Cardiac muscle cell (in vitro differentiated cells and primary cell): Measurements from ENCODE around the gene KRTAP4-9. TPM values are rescaled to one million over a fixed set of nuclear protein-coding genes. Genes with fewer than 3 reads are reported as not detected.
"Not testable (repeated sequence)": the region's sequence is repeated elsewhere in the genome, so short reads cannot be mapped to it uniquely, and the experiment has no call there.

Source experiments
- DNase-seq, 2 donors: peaks; one replicate each; pipeline versions ENCODE4 v3.0.0 to v3.0.0-alpha.2; 2010 to 2017; ENCODE audit warnings: low read depth in 1 of 2, low spot score in 1 of 2
- H3K27ac ChIP-seq: fragments of 200-600 bp; sonication (generic); 2 replicates; pipeline ENCODE4 v1.5.1; 2016
- H3K27me3 ChIP-seq: fragments of 200-600 bp; sonication (generic); 2 replicates; pipeline ENCODE4 v1.6.0; 2016; ENCODE audit warnings: control low read depth
- H3K36me3 ChIP-seq: fragments of 200-600 bp; sonication (generic); 2 replicates; pipeline ENCODE4 v1.5.1; 2016; ENCODE audit warnings: control low read depth
- H3K4me1 ChIP-seq: fragments of 200-600 bp; sonication (generic); 2 replicates; pipeline ENCODE4 v1.8.1; 2017; ENCODE audit warnings: low read depth, mild to moderate bottlenecking, mixed run types
- H3K4me3 ChIP-seq: fragments of 200-600 bp; sonication (generic); 2 replicates; pipeline ENCODE4 v1.5.1; 2016; ENCODE audit warnings: mild to moderate bottlenecking
- H3K9me3 ChIP-seq: fragments of 200-600 bp; sonication (generic); 2 replicates; pipeline ENCODE4 v1.5.1; 2017; ENCODE audit warnings: low read depth, mild to moderate bottlenecking, control low read depth
- polyA plus RNA-seq: library from polyadenylated mRNA; unstranded; fragments of >200 nt; fragmentation: Nextera tagmentation; extraction: Ambion mirVana; gene quantifications from 2 replicates; pipeline ENCODE4 v1.2.1, GENCODE V29; 2016
- total RNA-seq: library from RNA; depleted of rRNA; stranded (reverse); fragments of >200 nt; gene quantifications from 2 replicates; pipeline ENCODE4 v1.2.3, GENCODE V29; 2016
- TF ChIP-seq, protein P1 (sequence below): IDR thresholded peaks from 2 replicates; pipeline ENCODE4 v1.5.1; 2012; ENCODE audit warnings: low read depth, mild to moderate bottlenecking, low read length

KRTAP4-9 gene
- total and polyA plus RNA-seq, 2 experiments from 2014 or later: not detected

DNA sequence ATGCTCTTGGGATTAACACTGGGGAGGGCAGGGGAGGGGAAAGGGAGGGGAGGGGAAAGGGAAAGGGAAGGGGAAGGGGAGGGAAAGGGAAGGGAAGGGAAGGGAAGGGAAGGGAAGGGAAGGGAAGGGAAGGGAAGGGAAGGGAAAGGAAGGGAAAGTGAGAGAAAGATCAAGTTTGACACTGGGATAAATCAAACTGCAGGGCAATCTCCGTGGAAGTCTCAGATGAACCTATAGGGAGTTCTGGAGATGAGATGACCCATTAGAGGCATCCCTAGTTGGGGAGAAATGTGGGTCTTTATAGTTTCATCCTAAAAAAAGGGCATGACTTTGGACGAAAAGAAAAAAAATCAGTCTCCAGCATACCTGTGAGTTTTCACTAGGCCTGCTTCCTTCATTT lies 16.6 kb downstream of the KRTAP4-9 start:
- no peak overlapping the region for H3K27ac ChIP-seq
- H3K9me3 ChIP-seq: no peaks in the 10 kb centered on the region
- H3K4me3 ChIP-seq: no peak overlapping the region
- no peaks in the 10 kb centered on the region for H3K4me1 ChIP-seq
- no peaks in the 10 kb centered on the region for H3K36me3 ChIP-seq
- H3K27me3 ChIP-seq: no peaks in the 10 kb centered on the region
- no peak for DNase-seq
- TF ChIP-seq, protein P1, sequence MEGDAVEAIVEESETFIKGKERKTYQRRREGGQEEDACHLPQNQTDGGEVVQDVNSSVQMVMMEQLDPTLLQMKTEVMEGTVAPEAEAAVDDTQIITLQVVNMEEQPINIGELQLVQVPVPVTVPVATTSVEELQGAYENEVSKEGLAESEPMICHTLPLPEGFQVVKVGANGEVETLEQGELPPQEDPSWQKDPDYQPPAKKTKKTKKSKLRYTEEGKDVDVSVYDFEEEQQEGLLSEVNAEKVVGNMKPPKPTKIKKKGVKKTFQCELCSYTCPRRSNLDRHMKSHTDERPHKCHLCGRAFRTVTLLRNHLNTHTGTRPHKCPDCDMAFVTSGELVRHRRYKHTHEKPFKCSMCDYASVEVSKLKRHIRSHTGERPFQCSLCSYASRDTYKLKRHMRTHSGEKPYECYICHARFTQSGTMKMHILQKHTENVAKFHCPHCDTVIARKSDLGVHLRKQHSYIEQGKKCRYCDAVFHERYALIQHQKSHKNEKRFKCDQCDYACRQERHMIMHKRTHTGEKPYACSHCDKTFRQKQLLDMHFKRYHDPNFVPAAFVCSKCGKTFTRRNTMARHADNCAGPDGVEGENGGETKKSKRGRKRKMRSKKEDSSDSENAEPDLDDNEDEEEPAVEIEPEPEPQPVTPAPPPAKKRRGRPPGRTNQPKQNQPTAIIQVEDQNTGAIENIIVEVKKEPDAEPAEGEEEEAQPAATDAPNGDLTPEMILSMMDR: no peak

DNA sequence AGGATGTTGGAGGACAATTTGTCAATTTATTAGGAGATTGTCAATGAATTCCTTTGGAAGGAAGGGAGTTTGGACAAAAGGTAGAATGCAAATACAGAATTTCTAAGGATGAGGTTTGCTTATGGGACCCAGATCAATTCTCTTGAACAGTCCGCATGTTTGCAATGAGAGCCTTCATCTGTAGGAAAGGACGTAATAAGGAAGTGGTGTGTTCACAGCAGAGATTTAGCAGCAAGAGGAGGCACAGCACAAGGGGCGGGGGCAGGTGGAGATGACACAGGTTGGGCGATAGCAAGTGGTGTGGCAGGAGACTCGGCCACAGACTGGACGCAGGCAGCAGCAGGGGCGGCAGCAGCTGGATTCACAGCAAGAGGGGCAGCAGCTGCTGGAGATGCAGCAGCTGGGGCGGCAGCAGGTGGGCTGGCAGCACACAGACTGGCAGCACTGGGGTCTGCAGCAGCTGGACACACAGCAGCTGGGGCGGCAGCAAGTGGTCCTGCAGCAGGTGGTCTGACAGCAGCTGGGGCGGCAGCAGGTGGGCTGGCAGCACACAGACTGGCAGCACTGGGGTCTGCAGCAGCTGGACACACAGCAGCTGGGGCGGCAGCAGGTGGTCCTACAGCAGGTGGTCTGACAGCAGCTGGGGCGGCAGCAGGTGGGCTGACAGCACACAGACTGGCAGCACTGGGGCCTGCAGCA lies 18.3 kb downstream of the KRTAP4-9 start:
- H3K4me1 ChIP-seq: not testable (repeated sequence)

DNA sequence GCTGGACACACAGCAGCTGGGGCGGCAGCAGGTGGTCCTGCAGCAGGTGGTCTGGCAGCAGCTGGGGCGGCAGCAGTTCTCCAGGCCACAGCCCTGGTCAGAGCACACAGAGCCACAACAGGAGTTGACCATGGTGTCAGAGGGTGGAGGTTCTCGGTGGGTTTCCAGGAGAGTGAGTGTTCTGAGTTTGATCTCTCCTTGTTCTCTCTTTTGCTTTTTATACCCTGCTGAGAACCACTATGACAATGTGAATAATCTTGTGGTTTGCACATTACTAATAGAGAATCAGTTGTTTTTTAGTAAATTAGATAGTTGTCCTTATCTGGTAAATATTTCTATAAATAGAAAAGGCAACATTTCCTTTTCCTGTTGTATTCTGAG lies 18.8 kb downstream of the KRTAP4-9 start, which contains the start of gene KRTAP4-12:
TSS of gene KRTAP4-12 (minus strand) at position 192 of the 381 bp plus-strand sequence. CDS start at position 132, 60 bp downstream.
- H3K4me1 ChIP-seq, H3K27me3 ChIP-seq, H3K36me3 ChIP-seq, H3K4me3 ChIP-seq, DNase-seq, H3K9me3 ChIP-seq, H3K27ac ChIP-seq: not testable (repeated sequence)

More for the DNA sequence above, 18.3 kb downstream of the KRTAP4-9 start:
- H3K36me3 ChIP-seq, H3K4me3 ChIP-seq, H3K27ac ChIP-seq, H3K9me3 ChIP-seq, H3K27me3 ChIP-seq, DNase-seq: not testable (repeated sequence)

DNA sequence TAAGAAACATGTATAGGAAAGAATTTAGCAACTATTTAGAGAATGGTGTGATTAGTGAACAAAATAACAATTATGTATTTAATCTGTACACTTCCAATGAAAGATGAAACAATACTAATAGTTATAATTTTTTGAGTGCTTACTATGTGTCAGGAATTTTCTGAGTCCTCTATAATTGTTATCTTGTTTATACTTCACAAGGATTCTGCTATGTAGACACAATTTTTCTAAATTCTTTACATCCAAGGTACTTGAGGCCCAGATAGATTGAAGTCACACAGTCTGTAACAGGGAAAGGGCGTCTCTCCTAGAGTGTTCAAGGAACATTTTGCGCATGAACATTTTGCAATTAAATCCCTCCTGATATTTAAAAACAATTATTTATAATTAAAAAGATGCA lies 19.9 kb downstream of the KRTAP4-9 start:
- H3K4me1 ChIP-seq: no peaks in the 10 kb centered on the region
- no peaks in the 10 kb centered on the region for H3K36me3 ChIP-seq
- no peak overlapping the region for H3K4me3 ChIP-seq
- no peaks in the 10 kb centered on the region for H3K9me3 ChIP-seq
- TF ChIP-seq, protein P1: no peak
- H3K27me3 ChIP-seq: no peaks in the 10 kb centered on the region
- DNase-seq: no peak
- H3K27ac ChIP-seq: no peak overlapping the region

DNA sequence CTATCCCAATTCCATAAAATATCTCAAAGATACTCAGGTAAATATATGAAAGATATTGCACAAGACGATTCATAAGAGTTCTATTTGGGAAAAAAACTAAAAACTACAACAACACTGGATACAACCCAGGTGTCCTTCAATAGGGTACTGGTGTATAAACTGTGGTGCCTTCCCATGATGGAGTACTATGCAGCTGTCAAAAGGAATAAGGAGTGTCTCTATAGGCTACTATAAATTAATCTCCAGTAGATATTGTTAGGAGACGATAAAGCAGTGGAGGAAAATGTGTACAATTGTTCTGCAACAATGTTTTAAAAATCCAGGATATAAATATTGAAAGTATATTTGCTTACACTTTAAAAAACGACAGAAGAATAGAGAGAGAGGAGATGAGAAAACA lies 21.2 kb downstream of the KRTAP4-9 start:
- Histone ChIP-seq H3K27me3 (no peaks in the 10 kb centered on the region), H3K4me3 (no peak overlapping the region), H3K4me1 (no peaks in the 10 kb centered on the region), H3K36me3 (no peaks in the 10 kb centered on the region), H3K9me3 (no peaks in the 10 kb centered on the region), H3K27ac (no peak overlapping the region)
- TF ChIP-seq, protein P1: no peak
- no peak for DNase-seq

DNA sequence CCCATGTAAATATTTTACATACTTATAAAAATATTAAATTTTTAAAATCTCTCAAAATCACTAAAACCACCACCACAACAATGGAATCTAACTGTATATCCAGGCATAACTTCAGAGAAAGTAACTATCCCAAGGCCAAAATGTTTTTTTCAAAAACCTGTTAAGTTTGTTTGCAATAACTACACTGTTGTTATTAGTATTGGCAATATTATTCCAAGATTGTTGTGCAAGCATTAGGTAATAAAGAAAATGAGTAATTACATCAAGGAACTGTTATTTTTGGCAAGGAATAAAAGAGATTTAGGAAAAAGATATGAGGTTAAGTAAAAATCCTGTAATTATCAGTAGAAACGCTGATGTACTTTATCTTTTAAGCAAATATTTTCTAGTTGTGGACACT lies 22.2 kb downstream of the KRTAP4-9 start:
- Histone ChIP-seq H3K27me3 (no peaks in the 10 kb centered on the region), H3K4me3 (no peak overlapping the region), H3K27ac (no peak overlapping the region), H3K36me3 (no peaks in the 10 kb centered on the region), H3K9me3 (no peaks in the 10 kb centered on the region), H3K4me1 (no peaks in the 10 kb centered on the region)
- DNase-seq: no peak
- TF ChIP-seq, protein P1: no peak
